Measurements from ENCODE around the gene HAUS3.
"Not testable (repeated sequence)": the region's sequence is repeated elsewhere in the genome, so short reads cannot be mapped to it uniquely, and the experiment has no call there.

The HAUS3 gene

DNA sequence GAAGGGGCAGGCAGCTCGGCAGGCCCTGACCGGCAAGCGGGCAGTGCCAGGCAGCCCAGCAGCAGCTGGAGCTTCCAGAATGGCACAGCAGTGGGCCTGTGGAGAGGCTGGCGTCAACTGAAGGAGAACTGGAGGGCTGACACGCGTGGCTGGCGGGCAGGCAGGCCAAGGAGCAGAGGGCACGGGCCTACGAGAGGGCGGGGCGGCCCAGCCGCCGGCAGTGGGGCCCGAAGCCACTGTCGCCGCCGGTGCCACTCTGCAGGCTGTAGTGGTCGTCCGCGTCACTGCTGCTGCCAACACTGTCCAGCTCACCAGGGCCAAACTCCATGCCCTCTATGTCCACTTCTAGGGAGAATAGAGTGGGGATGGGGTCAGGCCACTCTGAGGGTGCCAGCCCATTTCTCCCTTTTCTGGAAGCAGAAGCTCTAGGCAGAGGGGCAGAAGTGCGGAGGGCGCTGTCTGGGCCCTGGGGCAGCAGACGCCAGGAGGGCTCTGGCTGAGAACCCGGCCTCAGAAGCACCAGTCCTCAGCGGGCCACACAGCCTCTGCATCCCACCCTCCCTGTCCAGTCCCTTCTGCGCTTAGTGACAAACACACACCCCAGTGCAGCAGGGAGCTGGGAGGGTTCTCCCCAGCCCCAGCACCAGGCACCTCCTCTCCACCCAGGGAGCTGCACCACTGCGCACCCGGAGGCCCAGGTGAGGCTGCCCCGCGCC lies 8.6 kb upstream of the HAUS3 start:
- DNase-seq = no peak

DNA sequence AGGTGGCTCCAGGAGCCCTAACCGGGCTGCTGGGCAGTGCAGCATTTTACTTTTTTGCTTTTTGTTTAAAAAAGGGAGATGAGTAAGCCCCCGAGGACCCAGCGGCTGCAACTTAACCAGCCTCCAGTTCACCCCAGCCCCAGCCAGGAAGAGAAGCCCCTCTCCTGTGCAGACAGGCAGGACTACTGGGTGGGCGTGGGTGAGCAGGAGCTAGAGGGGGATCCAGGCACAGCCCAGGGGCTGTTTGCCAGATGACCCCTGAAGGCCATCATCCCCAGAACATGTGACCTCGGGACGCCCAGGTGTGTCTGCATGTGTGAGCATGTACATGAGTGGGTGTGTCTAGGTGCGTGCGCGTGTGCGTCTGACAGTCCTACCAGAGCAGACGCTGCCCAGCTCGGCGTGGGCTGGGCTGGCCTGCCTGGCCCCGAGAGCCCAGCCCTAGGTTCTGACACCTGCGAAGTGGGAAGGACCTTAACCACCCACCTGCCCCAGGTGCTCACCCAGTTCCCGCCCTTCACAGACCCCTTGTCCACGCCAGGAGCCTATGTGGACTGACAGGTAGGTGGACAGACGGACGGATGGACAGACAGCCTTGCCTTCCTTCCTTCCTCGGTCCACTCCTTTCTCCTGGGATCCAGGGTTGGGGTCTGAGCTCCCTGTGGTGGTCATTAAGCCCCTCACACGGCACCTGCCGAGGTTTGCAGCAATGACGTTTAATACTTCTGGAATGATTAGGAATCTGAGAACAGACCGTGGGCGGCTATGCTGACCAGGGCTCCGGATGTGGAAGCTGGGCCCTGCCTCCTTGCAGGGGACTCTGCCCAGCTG lies 7.8 kb upstream of the HAUS3 start:
- DNase-seq = no peak

DNA sequence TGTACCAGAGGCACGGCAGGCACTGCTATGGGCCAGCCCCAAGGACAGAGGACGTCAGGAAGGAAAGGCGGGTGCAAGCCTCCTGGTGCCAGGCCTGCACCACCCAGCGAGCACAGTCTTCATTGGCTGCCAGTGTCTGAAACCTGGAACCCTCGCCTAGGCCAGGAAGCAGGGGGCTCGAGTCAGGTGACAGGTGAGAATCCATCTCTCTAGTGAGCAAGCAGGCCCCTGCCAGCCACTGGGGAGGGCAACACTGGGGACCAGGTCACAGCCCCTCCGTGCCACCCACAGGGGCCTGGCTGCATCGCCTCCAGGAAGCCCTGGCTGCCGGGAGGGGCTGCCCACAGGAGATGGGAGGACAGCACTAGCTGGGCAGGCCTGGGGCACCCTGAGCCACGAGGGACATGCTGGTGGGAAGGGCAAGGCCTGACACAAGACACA lies 6.9 kb upstream of the HAUS3 start:
- no peak for DNase-seq

DNA sequence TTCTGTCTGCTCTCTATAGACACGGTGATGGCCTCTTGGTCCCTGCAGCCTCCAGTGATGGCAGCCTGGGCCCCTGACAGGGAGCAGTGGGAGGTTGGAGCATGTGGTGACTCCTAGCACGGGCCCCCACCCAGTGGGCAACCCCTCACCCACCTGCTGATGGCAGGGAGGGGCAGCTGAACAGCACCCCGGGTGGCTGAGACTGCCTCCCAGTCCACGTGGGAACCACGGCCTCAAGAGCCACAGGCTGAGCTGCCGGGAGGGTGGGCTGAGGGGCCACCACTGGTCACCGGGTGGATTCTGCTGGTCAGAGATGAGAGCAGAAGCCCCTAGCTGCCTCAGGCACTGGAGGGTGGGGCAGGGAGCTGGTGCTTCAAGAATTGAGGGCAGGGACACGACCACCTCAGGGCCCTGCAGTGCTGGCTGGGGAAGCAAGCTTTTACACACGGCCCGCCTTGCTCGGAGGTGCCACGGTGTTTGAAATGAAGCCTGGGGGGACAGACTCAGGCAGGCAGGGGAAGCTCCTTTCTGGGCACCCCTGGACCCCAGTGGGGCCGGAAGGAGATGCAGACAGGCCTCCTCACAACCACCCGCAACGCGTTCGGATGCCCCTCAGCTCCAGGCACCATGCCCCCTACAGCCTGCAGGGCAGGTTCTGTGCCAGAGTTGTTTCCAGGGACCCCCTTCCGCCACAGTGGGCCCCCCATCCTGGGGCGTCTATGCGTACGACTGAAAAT lies 6.3 kb upstream of the HAUS3 start:
- no peak for DNase-seq

DNA sequence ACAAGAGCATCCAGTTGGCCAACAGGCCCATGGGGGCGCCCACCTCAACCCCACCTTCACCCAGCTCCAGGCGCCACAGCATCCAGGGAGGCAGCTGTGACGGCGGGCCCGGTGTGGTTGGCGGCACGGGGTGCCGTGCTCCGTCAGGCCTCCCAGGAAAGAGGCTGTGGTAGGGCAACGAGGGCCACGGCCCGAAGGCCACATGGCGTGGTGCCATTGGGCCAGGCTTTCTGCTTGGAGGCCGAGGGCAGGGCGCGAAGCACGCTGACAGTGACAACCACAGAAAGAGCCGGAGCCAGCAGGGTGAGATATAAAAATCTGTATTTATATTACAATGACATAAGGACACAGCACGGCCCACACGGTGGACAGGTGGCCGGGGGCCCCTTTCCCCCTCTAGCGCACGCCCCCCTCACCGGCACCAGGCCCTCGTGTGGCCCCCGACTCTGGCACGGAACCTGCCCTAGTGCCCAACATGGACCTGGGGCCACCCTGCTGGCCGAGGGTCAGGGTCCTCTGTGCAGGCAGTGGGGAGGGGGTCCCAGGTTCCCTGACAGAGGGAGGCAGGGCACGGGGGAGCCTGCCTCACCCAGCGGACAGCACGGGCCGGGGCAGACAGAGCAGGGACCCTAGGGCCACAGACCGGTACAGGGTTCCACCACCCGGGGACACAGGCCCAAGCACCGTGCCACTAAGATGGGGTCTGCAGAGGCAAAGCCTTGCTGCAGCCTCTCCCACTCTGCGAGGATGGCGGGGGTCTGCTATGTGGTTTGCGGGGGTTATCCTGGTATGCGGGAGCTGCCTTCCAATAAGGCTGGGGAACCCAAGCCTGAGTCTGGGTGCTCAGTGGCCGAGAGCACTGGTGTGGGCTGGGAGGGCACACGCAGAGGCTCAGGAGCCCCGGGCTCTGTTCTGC lies 5.5 kb upstream of the HAUS3 start:
- DNase-seq = no peak

DNA sequence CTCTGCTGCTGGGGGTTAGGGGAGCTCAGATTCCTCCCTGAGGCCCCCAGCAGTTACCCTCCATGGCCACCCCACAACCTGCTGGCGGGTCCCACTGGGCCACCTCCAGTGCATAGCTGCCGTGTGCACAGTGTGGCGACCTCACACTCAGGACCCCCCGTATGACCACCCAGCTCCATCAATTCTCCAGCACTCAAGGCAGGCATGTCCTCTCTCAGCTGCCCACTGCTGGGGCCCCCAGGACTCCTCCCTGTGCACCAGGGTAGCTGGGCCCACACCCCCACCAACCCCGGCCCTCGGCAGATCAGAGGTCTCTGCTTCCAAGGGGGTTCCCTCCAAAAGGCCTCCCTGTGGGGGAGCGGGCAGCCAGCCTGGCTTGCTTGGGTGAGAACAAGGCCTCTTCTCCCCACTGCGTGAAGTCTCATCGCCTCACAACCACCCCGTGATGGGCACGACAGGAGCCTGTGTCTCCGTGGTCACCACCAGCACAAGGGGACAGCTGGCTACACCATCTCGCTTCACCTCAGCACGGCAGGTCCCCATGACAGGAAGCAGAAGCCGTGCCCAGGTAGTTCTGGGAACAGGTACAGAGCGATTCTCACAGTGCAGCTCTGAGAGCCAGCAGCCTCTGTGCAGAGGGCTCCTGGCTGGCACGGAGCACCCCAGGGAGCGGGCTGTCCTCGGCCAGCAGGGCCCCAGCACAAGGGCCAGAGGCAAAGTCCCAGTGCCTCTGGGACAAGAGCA lies 4.6 kb upstream of the HAUS3 start:
- DNase-seq = no peak

DNA sequence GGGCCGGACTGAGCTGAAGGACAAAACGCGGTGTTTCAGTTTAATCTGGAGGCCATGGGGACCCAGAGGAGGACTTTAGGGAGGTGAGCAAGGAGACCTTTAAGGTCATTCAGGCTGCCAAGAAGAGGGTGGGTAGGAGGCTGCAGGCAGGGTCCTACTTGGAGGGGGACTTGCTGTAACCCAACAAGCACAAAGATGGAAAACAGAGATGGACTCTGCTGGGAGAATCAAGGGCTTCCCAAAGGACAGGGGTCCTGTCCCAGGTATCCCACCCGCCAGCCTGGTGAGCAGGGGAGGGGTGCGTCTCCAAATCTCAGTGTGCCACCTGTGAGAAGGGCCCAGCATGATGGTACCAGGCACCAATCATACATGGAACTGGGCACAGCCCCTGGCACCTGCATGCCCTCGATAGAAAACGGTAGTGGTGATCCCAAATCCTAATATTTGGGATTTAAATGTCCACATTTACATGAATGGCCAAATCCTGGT lies 3.9 kb upstream of the HAUS3 start:
- no peak for DNase-seq

DNA sequence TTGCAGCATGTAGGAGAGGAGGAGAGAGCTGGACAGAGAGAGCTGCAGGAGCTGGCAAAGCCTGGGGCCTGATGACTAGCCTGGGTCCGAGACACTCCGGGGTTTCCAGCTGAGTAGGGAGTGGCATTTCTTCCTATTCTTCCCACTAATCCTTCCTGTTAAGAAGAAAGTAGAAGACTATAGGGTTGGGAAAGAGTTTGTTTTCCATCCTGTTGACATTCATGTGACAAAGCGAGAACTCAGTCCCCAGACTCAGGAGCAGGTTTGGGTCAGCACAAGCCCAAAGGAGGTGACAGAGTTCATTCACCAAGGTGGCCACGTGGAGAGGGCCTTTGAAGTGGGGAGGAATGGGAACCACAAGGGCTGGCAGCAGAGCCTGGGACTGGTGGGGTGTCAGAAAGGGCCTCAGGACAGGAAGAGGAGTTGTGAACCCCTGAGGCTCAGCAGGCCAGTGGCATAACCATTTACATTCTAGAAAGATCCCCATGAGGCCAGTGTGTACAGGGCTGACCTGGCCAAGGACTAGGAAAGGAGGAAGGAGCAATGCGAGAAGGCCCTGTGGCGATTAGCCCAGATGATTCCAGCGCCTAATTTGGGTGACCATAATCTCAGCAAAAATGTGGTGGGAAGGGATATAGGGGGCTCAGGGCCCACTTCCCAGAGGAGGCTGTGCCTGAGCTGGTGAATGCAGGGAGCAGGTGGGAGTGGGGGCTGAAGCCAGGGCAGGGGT lies 3.3 kb upstream of the HAUS3 start:
- no peak for DNase-seq

DNA sequence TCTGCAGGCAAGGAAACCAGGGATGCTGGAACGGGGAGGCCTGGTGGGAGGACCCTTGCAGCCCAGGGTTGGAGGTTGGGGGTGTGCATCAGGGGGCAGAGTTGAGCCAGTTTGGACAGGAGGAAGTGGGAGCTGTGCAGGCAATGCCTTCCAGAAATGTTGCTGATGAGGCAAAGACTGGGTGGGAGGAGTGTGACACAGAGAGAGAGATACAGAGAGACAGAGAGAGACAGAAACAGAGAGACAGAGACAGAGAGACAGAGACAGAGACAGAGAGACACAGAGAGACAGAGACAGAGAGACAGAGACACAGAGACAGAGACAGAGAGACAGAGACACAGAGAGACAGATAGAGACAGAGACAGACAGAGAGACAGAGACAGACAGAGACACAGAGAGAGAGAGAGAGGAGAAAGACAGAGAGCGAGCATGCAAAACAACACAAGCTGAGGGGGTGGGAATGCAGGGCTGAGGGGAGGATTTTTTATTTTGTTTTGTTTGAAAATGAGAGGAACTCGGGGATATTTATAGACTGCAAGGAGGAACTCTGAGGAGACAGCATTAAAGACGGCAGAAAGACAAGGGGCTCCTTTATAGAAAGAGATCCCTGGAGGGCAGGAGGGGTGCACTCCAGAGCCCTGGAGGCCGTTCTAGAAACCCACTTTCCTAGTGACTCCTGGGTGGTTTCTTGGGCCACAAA lies 1.9 kb upstream of the HAUS3 start:
- DNase-seq = no peak

DNA sequence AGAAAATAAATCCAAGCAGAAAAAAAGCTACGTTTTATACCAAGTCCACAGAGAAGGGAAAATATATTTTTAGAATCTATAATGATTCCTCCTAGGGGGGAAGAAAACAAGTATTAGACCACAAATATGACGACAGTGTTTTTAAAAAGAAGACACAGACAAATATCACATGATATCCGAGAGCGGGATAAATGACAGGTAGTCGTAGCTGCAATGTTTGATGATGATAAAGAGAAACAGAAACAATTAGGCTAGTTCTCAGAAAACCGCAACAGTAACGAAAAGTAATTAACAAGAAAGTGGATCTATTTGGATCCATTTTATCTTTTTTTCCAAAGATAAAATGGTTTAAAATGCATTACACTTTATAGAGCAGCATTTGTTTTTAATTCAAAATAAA lies 918 bp downstream of the HAUS3 start:
- DNase-seq = no peak

DNA sequence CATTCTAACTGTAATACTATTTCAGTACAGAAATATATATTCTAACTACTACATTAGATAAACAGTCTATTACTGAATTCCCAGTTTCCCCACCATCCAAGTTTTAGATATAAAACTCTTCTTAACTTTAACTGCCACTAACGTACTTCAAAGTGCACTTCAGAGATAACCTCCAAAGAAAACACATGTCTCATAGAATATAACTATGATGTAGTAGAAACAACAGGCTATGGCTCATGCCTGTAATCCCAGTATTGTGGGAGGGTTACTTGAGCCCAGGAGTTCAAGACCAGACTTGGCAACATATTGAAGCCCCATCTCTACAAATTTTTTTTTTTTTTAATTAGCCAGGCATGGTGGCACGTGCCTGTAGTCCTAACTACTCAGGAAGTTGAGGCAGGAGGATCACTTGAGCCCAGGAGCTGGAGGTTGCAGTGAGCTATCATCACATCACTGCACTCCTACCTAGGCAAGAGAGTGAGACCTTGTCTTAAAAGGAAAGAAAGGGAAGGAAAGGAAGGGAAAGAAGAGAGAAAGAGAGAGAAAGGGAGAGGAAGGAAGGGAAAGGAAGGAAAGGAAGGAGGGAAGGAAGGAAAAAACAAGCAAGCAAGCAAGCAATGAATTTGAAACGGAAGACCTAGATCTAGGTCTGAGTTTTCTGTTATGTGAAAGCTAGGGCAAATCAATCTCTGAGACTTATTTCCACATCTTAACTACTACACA lies 4.8 kb downstream of the HAUS3 start:
- DNase-seq = no peak

DNA sequence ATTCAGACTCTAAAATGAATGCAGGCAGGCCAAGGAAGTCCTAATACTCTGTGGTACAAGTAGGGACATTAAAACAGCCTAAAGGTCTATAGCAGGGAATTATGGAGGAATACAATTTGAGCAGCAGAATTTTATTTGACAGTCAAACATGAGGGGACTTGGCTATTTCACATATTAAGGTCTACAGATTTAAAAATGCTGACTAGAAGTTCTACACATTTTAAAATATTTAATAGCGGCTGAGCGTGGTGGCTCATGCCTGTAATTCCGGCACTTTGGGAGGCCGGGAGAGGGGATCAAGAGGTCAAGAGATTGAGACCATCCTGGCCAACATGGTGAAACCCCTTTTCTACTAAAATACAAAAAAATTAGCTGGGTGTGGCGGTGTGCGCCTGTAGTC lies 10.8 kb downstream of the HAUS3 start:
- DNase-seq = no peak

DNA sequence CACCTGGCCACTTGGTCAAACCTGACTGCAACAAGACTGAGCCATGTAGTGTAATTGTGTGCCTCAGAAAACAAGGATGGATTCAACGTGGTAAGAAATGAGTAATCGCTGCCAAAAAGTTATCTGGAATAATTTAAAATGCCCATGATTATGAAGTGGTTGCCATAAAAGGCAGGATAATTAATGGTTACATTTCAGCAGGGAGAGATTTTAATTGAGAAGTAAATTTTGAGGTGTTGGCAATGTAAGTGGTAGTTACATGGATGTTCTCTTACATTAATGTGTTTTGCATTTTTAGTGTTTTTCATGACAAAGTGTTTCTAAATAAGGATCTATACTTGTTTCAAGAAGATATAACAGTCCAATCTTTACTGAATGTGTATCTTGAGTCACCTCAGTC lies 15.7 kb downstream of the HAUS3 start:
- DNase-seq = no peak

DNA sequence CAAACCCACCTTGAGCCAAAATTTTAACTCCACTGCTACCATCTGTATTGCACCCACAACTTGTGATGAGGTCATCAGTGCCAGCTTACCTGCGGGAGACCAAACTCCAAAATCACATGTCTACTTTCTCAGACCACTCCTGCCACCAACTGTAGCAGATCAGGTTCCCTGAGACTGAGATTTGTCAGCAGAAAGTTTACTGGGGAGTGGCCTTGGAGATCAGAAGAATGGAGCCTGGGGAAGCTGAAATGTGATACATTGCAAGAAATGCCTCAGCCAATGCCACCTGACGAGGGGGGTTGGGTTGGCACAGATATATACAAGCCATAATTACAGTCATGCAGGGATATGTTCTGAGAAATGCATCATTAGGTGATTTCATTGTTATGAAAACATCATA lies 19.1 kb downstream of the HAUS3 start:
- no peak for DNase-seq

DNA sequence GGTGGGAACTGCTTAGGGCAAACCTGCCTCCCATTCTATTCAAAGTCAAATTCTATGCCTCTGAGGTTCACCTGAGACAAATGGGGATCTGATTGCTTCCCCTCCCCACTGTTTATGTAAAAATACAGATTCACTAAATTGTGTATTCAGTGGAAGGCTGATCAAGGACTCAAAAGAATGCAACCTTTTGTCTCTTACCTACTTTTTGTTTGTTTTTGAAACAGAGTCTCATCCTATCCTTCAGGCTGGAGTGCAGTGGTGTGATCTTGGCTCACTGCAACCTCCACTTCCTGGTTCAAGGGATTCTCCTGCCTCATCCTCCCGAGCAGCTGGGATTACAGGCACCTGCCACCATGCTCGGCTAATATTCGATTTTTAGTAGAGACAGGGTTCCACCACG lies 20.5 kb downstream of the HAUS3 start:
- DNase-seq = not testable (repeated sequence)

DNA sequence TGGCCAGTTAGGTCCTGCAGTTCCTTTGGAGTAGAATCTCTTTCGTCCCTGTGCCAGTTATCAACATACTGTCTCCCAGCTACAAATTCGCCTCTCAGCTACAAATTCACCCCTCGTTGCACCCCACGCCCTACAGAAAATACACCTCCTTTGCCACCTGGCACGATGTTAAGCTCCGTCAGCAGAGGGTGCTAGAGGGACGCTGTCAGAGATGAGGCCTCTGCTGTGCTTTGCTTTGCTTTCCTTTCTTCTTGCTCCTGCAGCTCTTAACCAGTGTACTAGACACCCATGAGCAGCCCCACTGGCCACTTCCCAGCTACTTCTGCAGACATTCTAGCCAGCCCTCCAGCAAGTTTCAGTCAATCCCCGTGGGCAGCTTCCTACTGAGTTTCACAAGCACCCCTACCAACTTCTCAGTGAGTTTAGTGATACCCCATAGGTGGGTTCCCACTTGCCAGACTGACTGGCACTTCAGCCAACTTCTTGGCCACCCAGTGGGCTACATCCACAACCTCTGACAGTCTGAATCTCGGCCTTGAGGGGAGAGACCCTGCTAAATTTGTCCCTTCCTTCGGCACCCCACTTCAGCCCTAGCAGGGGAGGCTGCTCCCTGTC lies 21.8 kb downstream of the HAUS3 start:
- DNase-seq = peak; percentile 77

DNA sequence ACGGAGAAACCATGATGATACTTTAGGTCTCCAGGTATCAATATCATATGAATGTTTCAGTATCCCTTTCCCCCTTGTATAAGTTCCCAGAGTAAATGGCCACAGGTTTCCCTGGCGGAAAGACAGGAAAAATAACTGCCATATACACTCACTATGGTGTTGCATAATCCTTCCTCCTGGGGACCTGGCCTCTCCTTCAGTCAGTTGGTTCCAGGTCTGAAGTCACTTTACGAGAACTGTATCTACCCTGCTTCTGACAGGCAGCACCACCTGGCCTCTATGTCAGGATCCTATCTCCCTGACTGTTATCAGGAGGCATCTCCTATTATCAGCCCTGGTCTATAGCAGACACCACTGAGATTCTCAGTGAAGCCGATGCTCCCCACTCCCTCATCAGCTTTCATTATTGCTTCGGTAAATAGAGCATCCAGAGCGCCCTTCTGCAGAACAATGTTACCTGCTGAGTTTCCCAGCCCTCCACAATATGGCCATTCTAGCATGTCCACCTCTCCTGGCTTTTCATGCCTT lies 22.6 kb downstream of the HAUS3 start:
- DNase-seq = no peak

DNA sequence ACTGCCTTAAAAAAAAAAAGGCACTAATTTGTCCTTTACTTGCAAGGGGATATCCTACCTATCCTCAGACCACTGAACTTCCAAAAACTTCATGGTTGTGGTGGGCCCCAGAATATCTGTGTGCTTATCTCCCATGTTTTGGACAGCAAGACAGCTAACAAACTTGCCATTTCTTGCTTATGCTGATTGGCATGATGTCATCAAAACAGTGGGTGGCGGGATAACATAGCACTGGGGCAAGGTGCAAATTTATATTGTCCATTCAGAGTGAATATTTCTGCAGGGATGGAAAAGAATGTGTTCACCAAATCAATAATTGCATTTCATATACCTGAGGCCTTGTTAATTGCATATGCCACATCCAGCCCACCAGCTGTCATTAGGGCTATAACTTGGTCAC lies 23.5 kb downstream of the HAUS3 start:
- no peak for DNase-seq

DNA sequence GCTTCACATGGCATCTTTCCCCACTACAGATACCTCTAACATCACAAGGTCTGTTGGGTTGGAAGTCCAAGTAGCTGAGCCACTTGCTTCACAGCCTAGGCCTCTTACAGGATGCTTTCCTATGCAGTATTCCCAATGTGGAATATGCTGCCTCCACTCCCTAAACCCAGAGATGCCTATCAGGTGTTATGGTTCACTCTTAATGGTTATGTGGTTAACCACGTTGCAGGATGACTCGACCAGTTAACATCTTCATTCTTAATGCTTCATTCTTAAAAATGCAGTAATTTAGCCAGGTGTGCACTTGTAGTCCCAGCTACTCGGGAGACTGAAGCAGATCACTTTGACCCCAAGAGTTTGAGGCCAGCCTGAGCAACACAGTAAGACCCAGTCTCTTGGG lies 24.2 kb downstream of the HAUS3 start:
- DNase-seq = no peak

Data from stimulated activated CD4-positive, alpha-beta T cell treated with anti-CD3 and anti-CD28 coated beads, Interleukin-4, amount 100 ng/mL, for 1 hour (primary cell).